ENCODE data around the gene GNG4.

- TF ChIP-seq TAF1 (IDR thresholded peaks at IDR 0.05; ENCODE audit: low read depth, low read length) = no peak
- no peak for TF ChIP-seq POLR2AphosphoS5 (IDR thresholded peaks at IDR 0.05; ENCODE audit: low read depth, low read length)
- TF ChIP-seq POLR2A (IDR thresholded peaks at IDR 0.05; ENCODE audit: low read depth, low read length) = no peak
- TF ChIP-seq SPI1 (IDR thresholded peaks at IDR 0.05; ENCODE audit: low read depth, low read length) = peak; percentile 86
Measured at GRCh38 chr1:235500971-235501540, 148.5 kb downstream of the GNG4 start.
